HepG2 (cell line): ENCODE measurements around the gene ZMIZ1. TPM values are rescaled to one million over a fixed set of nuclear protein-coding genes. Genes with fewer than 3 reads are reported as not detected.

Source experiments
- ATAC-seq: fragments of 200-7000 bp; cut with Tn5 transposase; 3 replicates; pipeline ENCODE4 v1.9.1; 2020; ENCODE audit warnings: mild to moderate bottlenecking, moderate library complexity
- BruUV-seq: library from RNA; stranded (reverse); fragments of 400-500 nt; replicated peaks from 2 replicates; lab custom pipeline; 2021; lab: Mats Ljungman, UMichigan
- CTCF ChIA-PET: fragments of 300-600 bp; formaldehyde crosslinking; extraction: SDS; loops from one replicate; lab custom pipeline; 2021; ENCODE audit warnings: low total read pairs, inconsistent platforms, low intra/inter-chr PET ratio; lab: Yijun Ruan, JAX
- POLR2A ChIA-PET: fragments of 350-600 bp; sonication (Branson Sonifier 250); formaldehyde crosslinking; loops from one replicate; lab custom pipeline; 2020; ENCODE audit warnings: antibody characterized with exemption, inconsistent platforms; lab: Yijun Ruan, JAX
- DNase-seq: peaks from one replicate; pipeline ENCODE4 v3.0.0-alpha.2; 2015; ENCODE audit warnings: low spot score
- FAIRE-seq: peaks from 3 replicates; lab custom pipeline; 2011; peaks lifted over from hg19 to GRCh38; lab: Jason Lieb, UNC
- H2AFZ ChIP-seq: one replicate; pipeline ENCODE4 v1.6.1; 2011; ENCODE audit warnings: low read length, inconsistent platforms
- H3K27ac ChIP-seq: fragments of 300-600 bp; 3 replicates; pipeline ENCODE4 v1.8.0; 2011; ENCODE audit warnings: mixed run types, mild to moderate bottlenecking, mixed read lengths, low read length, inconsistent platforms; ENCODE audit not compliant: insufficient read depth; ENCODE audit errors: extremely low read length
- H3K27me3 ChIP-seq, 2 experiments: fragments of 200-600 bp in 1 of 2; 2 replicates in 1 of 2; 3 replicates in 1 of 2; pipeline versions ENCODE4 v1.6.0 to v1.8.0; 2011; ENCODE audit warnings: low read length in 2 of 2, mild to moderate bottlenecking in 2 of 2, moderate library complexity in 2 of 2, inconsistent platforms in 1 of 2; ENCODE audit not compliant: insufficient read depth in 2 of 2, control insufficient read depth in 1 of 2
- H3K36me3 ChIP-seq, 2 experiments: fragments of 200-600 bp in 1 of 2; replicated peaks in 1 of 2; 2 replicates in 1 of 2; 3 replicates in 1 of 2; pipeline versions ENCODE4 v1.5.1 to v1.8.0; 2011; ENCODE audit warnings: low read length in 2 of 2, inconsistent platforms in 1 of 2; ENCODE audit not compliant: insufficient read depth in 2 of 2, control insufficient read depth in 1 of 2
- H3K4me1 ChIP-seq: 2 replicates; pipeline ENCODE4 v1.5.1; 2012; ENCODE audit warnings: low read length, inconsistent platforms; ENCODE audit not compliant: insufficient read depth
- H3K4me2 ChIP-seq: 2 replicates; pipeline ENCODE4 v1.6.0; 2011; ENCODE audit warnings: low read depth, low read length, inconsistent platforms
- H3K4me3 ChIP-seq, 3 experiments: fragments of 200-600 bp in 1 of 3; sonication (generic), shearing (Covaris generic) in 1 of 3; replicated peaks in 1 of 3; 2 replicates each; pipeline ENCODE4 v1.5.1; 2011 to 2016; ENCODE audit warnings: low read length in 3 of 3, inconsistent platforms in 2 of 3, low read depth in 2 of 3, mild to moderate bottlenecking in 2 of 3, control low read depth in 1 of 3, mixed read lengths in 1 of 3; ENCODE audit not compliant: insufficient read depth in 1 of 3
- H3K79me2 ChIP-seq: one replicate; pipeline ENCODE4 v1.6.1; 2011; ENCODE audit warnings: low read length, inconsistent platforms; ENCODE audit not compliant: insufficient read depth
- H3K9ac ChIP-seq: 2 replicates; pipeline ENCODE4 v1.6.0; 2011; ENCODE audit warnings: mild to moderate bottlenecking, low read depth, low read length, inconsistent platforms; ENCODE audit not compliant: insufficient read depth
- H3K9me3 ChIP-seq: 2 replicates; pipeline ENCODE4 v1.5.1; 2012; ENCODE audit warnings: mild to moderate bottlenecking, low read length
- H4K20me1 ChIP-seq: 2 replicates; pipeline ENCODE4 v1.6.0; 2011; ENCODE audit warnings: inconsistent platforms, mild to moderate bottlenecking, low read length, moderate library complexity; ENCODE audit not compliant: insufficient read depth
- POLR2A ChIP-seq, 2 experiments: IDR thresholded peaks; 2 replicates each; pipeline ENCODE4 v1.6.1; 2011; ENCODE audit warnings: low read depth in 2 of 2, low read length in 2 of 2, mild to moderate bottlenecking in 1 of 2, moderate library complexity in 1 of 2; ENCODE audit not compliant: insufficient read depth in 1 of 2
- ZFYVE20 ChIP-seq: sonication (generic); formaldehyde crosslinking; IDR thresholded peaks from 2 replicates; pipeline ENCODE4 v1.8.0; 2023; ENCODE audit warnings: low read depth, mild to moderate bottlenecking, moderate library complexity, missing genetic modification reagents, borderline replicate concordance
- ZNF768 ChIP-seq: sonication (generic); formaldehyde crosslinking; IDR thresholded peaks from 2 replicates; pipeline ENCODE4 v1.4.0; 2020; ENCODE audit warnings: missing genetic modification reagents
- ZZZ3 ChIP-seq: sonication (generic); formaldehyde crosslinking; IDR thresholded peaks from 2 replicates; pipeline ENCODE4 v1.4.0; 2020; ENCODE audit warnings: missing genetic modification reagents, mild to moderate bottlenecking, borderline replicate concordance
- WGBS: methylation state at CpG from one replicate; pipeline ENCODE4 v1.1.6; 2017; ENCODE audit warnings: low lambda C conversion rate; 5-methylcytosine and 5-hydroxymethylcytosine counted together
- in situ Hi-C: cut with HindIII; loops from 2 replicates; pipeline ENCODE4 v1.10.0; 2017; ENCODE audit warnings: low pct_unique_long_range_greater_than_20kb; ENCODE audit not compliant: extremely low pct_ligation_motif_present
- intact Hi-C: fragments of 100-400 bp; cut with micrococcal nuclease; formaldehyde crosslinking; loops from one replicate; pipeline ENCODE4 v1.10.0; 2022; ENCODE audit not compliant: unreplicated experiment
- polyA plus RNA-seq, 8 experiments: library from polyadenylated mRNA; depleted of rRNA in 3 of 8; stranded (reverse) in 7 of 8; unstranded in 1 of 8; fragments of >200 nt; fragmentation: Illumina TruSeq in 4 of 8; extraction: Trizol in 4 of 8; gene quantifications; 2 replicates each; pipeline versions ENCODE4 v1.2.1 to v1.2.3, GENCODE V29; 2011 to 2016; ENCODE audit warnings: low read depth in 4 of 8, missing spikeins in 1 of 8, mixed read lengths in 1 of 8; ENCODE audit not compliant: insufficient read depth in 1 of 8
- total RNA-seq, 5 experiments: library from RNA; depleted of rRNA; stranded (reverse); fragments of >200 nt; fragmentation: Illumina TruSeq; extraction: Trizol; gene quantifications; 2 replicates each; pipeline ENCODE4 v1.2.3, GENCODE V29; 2016; ENCODE audit warnings: low read depth in 1 of 5
- TF ChIP-seq, protein P1 (sequence below): sonication (generic); formaldehyde crosslinking; conservative IDR thresholded peaks from 2 replicates; pipeline ENCODE4 v1.4.0; 2020; ENCODE audit warnings: mild to moderate bottlenecking, missing genetic modification reagents, moderate library complexity

ZMIZ1 gene
- total and polyA plus RNA-seq, 2 of the 13 experiments (the other 11 are each of a cell fraction or from before 2014, with no cell fraction given) = 5.3 to 10.2 TPM

DNA sequence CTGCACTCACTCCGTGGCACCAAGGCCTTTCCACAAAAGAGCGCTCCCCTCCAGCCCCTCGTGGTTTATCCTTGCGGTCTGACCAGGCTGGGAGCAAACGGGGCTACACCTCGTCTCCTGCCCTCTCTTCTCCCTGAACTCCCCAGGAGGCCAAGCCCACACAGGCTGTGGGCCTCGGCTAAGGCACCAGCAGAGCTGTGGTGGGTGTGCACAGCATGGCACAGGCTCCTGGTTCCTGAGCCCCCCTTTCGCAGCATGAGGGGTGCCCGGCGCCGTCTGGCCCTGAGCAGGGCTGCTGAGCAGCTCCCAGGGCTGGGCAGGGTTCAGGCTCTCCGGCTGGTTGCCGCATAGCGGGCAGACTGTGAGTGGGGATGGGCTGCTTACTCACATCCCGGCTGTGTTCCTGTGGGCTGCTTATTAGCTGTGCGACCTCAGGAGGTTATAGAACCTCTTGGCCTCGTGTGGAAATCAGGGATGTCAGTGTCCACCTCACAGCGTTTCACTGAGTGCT, 90.4 kb downstream of the ZMIZ1 start:
- in situ Hi-C loops (no loop called here), intact Hi-C loops (no loop called here)
- H3K9me3 ChIP-seq = no peaks in the 10 kb centered on the region
- BruUV-seq = no TSS peak
- H3K4me3 ChIP-seq = no peak overlapping the region
- peaks cover 13 to 47% of the 10 kb centered on the region in 2 experiments for H3K36me3 ChIP-seq
- no peak overlapping the region for H3K9ac ChIP-seq
- no peak for DNase-seq
- H4K20me1 ChIP-seq = peaks cover 7% of the 10 kb centered on the region; the same call in 1 of the 2 replicates
- ChIA-PET POLR2A (interaction anchor here (2.8 to 3.1 kb wide), 2 partner anchors 25 to 29 kb away, joined by 22 to 31 read pairs; no protein-coding TSS in a partner anchor), CTCF (no interaction called here)
- peaks cover 37% of the 10 kb centered on the region for H3K79me2 ChIP-seq
- TF ChIP-seq, protein P1, sequence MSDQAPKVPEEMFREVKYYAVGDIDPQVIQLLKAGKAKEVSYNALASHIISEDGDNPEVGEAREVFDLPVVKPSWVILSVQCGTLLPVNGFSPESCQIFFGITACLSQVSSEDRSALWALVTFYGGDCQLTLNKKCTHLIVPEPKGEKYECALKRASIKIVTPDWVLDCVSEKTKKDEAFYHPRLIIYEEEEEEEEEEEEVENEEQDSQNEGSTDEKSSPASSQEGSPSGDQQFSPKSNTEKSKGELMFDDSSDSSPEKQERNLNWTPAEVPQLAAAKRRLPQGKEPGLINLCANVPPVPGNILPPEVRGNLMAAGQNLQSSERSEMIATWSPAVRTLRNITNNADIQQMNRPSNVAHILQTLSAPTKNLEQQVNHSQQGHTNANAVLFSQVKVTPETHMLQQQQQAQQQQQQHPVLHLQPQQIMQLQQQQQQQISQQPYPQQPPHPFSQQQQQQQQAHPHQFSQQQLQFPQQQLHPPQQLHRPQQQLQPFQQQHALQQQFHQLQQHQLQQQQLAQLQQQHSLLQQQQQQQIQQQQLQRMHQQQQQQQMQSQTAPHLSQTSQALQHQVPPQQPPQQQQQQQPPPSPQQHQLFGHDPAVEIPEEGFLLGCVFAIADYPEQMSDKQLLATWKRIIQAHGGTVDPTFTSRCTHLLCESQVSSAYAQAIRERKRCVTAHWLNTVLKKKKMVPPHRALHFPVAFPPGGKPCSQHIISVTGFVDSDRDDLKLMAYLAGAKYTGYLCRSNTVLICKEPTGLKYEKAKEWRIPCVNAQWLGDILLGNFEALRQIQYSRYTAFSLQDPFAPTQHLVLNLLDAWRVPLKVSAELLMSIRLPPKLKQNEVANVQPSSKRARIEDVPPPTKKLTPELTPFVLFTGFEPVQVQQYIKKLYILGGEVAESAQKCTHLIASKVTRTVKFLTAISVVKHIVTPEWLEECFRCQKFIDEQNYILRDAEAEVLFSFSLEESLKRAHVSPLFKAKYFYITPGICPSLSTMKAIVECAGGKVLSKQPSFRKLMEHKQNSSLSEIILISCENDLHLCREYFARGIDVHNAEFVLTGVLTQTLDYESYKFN = no peak
- TF ChIP-seq ZZZ3 (CRISPR knock-in tag) (0 out of 2 replicates have a peak, but pooled peaks have one; percentile 13), POLR2A (IDR thresholded peaks at IDR 0.05; ENCODE audit: insufficient read depth in 1 of 2, low read depth in 2 of 2, low read length in 2 of 2) (0 out of 4 replicates have a peak, but pooled peaks of 1 of the 2 experiments have one; percentile 13)
- peaks cover 66% of the 10 kb centered on the region for H3K4me1 ChIP-seq
- no peak overlapping the region for H3K27ac ChIP-seq
- no peak overlapping the region for H3K4me2 ChIP-seq
- H2AFZ ChIP-seq = no peak overlapping the region
- 89% methylated on average over 5 of the region's 18 CpGs for WGBS
- no peak for FAIRE-seq
- no peak for ATAC-seq
- H3K27me3 ChIP-seq = no peaks in the 10 kb centered on the region

DNA sequence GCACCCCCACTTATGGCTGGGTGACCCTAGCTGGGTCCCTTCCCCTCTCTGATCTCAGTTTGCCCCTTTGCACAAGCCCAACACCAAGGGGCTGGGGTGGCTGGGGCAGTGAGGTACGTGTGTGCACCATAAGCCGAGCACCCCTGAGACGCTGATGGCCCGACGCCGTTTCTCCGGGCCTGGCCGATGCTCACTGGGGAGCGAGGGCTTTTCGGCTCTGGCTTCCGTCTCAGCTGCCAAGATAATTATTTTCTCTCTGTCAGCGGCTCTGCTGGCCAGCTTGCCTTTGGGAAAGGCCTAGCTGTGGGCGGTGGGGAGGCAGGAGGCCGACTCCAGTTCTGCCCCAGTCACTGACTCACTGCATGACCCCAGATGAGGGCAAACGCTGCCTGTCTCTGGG, 91.0 kb downstream of the ZMIZ1 start:
- in situ Hi-C loops (no loop called here), intact Hi-C loops (no loop called here)
- TF ChIP-seq ZFYVE20 (CRISPR knock-in tag) (no peak), ZNF768 (peak; percentile 74)
- Histone ChIP-seq H3K27me3 (no peaks in the 10 kb centered on the region), H3K9ac (no peak overlapping the region), H3K4me2 (no peak overlapping the region), H3K4me3 (no peak overlapping the region), H3K4me1 (peaks cover 60% of the 10 kb centered on the region), H3K27ac (no peak overlapping the region), H3K9me3 (no peaks in the 10 kb centered on the region), H4K20me1 (peaks cover 8% of the 10 kb centered on the region; the same call in 1 of the 2 replicates), H3K36me3 (peaks cover 13 to 49% of the 10 kb centered on the region in 2 experiments), H3K79me2 (peaks cover 37% of the 10 kb centered on the region), H2AFZ (no peak overlapping the region)
- ChIA-PET CTCF (no interaction called here), POLR2A (no interaction called here)
- no peak for DNase-seq
- no peak for ATAC-seq
- WGBS = over 99% methylated on average over 12 of the region's 15 CpGs
- no peak for FAIRE-seq
- no TSS peak for BruUV-seq
